ENCODE results near the gene SAMSN1. TPM values are rescaled to one million over a fixed set of nuclear protein-coding genes. Genes with fewer than 3 reads are reported as not detected.

SAMSN1 gene
- total RNA-seq, 1 donor from 2014 or later = 3.1 TPM

DNA sequence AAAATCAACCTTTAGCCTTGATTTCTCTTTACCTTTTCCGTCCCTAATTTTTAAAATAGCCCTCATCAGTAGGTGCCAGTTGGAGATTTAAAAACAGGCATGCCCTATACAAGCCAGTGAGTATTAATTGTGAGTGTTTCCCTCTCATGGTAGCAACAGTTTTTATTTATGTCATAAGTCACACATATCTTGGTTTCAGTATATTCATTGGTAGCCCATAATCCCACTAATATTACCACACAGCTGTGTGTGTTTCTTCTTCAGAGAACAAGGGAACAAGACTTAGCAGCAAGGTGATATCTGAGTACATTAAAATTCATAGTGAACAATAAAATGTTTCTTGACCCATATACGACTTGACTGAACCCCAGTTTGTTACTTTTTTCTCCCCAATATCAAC is 94.6 kb downstream of the SAMSN1 start:
- no peaks in the 10 kb centered on the region for H3K27me3 ChIP-seq (ENCODE audit: control insufficient read depth in 3 of 3, insufficient read depth in 3 of 3, low read length in 3 of 3)
- no peaks in the 10 kb centered on the region for H3K36me3 ChIP-seq (ENCODE audit: control insufficient read depth in 3 of 3, insufficient read depth in 3 of 3, low read length in 3 of 3)
- H3K9ac ChIP-seq (ENCODE audit: low read depth in 1 of 3, low read length in 3 of 3) = no peak overlapping the region
- H3K27ac ChIP-seq (ENCODE audit: low read depth, low read length) = no peak overlapping the region
- no peak overlapping the region for H3K4me3 ChIP-seq (ENCODE audit: low read length in 3 of 3)
- H3K4me1 ChIP-seq (ENCODE audit: control insufficient read depth in 3 of 3, insufficient read depth in 3 of 3, low read length in 3 of 3) = no peaks in the 10 kb centered on the region
- H3K9me3 ChIP-seq (ENCODE audit: control insufficient read depth in 3 of 3, low read length in 3 of 3) = no peaks in the 10 kb centered on the region

DNA sequence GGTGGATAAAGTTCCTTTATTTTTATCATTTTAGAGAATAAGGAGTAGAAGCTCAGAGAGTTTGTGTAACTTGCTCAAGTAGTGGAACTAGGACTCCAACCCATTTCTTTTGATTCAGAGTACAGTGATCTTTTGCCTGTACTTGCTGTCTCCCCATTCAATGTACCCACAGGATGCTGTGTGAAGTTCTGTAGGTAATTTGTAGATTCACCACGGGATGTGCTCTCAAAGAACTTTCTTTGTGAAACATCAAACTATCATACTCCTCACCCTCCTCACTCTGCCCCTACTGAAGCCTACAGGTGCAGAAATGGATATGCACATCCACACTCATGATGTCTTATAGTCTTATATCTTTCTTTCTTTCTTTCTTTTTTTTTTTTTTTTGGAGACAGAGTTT is 97.3 kb downstream of the SAMSN1 start:
- Histone ChIP-seq H3K4me3 (ENCODE audit: low read length in 3 of 3) (no peak overlapping the region), H3K36me3 (ENCODE audit: control insufficient read depth in 3 of 3, insufficient read depth in 3 of 3, low read length in 3 of 3) (no peaks in the 10 kb centered on the region), H3K27me3 (ENCODE audit: control insufficient read depth in 3 of 3, insufficient read depth in 3 of 3, low read length in 3 of 3) (no peaks in the 10 kb centered on the region), H3K27ac (ENCODE audit: low read depth, low read length) (no peak overlapping the region), H3K9ac (ENCODE audit: low read depth in 1 of 3, low read length in 3 of 3) (no peak overlapping the region), H3K9me3 (ENCODE audit: control insufficient read depth in 3 of 3, low read length in 3 of 3) (no peaks in the 10 kb centered on the region), H3K4me1 (ENCODE audit: control insufficient read depth in 3 of 3, insufficient read depth in 3 of 3, low read length in 3 of 3) (no peaks in the 10 kb centered on the region)

DNA sequence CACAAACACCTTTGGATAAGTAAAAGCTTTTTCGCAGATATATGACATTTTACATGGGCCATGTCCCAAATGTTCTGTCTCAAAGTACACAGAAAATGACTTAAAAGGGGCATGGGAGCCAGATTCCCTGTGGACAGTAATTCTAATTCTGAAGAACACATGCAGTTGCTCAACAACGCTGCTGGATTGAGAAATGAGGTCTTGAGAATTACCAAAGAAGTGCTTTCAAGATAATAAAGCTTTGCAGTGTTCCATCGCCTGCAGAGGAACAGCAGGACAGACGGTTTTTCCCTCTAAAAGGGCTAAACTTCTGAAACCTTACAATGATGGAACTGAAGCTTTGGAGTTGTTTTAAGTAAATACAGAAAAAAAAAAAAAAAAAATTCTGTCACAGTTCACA is 107.9 kb downstream of the SAMSN1 start:
- Histone ChIP-seq H3K36me3 (ENCODE audit: control insufficient read depth in 3 of 3, insufficient read depth in 3 of 3, low read length in 3 of 3) (no peaks in the 10 kb centered on the region), H3K9me3 (ENCODE audit: control insufficient read depth in 3 of 3, low read length in 3 of 3) (no peaks in the 10 kb centered on the region), H3K9ac (ENCODE audit: low read depth in 1 of 3, low read length in 3 of 3) (no peak overlapping the region), H3K27me3 (ENCODE audit: control insufficient read depth in 3 of 3, insufficient read depth in 3 of 3, low read length in 3 of 3) (no peaks in the 10 kb centered on the region), H3K4me3 (ENCODE audit: low read length in 3 of 3) (no peak overlapping the region), H3K4me1 (ENCODE audit: control insufficient read depth in 3 of 3, insufficient read depth in 3 of 3, low read length in 3 of 3) (no peaks in the 10 kb centered on the region), H3K27ac (ENCODE audit: low read depth, low read length) (no peak overlapping the region)

DNA sequence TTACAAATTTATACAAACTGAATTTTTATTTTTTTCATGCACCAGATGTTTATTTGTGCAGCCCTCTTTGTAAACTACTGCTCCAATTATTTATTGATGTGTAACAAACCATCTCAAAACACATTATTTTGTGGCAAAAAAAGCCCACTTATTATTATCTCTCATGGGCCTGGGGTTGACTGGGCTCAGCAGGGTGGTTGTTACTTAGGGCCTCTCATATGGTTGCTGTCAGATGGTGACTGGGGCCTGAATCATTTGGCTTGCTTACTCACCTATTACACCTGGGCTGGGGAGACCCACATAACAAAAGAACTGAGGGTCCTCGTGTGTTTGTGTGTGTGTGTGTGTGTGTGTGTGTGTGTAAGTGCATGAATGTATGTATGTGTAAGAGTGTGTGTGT is 110.7 kb downstream of the SAMSN1 start:
- no peaks in the 10 kb centered on the region for H3K36me3 ChIP-seq (ENCODE audit: control insufficient read depth in 3 of 3, insufficient read depth in 3 of 3, low read length in 3 of 3)
- no peak overlapping the region for H3K4me3 ChIP-seq (ENCODE audit: low read length in 3 of 3)
- H3K4me1 ChIP-seq (ENCODE audit: control insufficient read depth in 3 of 3, insufficient read depth in 3 of 3, low read length in 3 of 3) = no peaks in the 10 kb centered on the region
- no peaks in the 10 kb centered on the region for H3K27me3 ChIP-seq (ENCODE audit: control insufficient read depth in 3 of 3, insufficient read depth in 3 of 3, low read length in 3 of 3)
- H3K9me3 ChIP-seq (ENCODE audit: control insufficient read depth in 3 of 3, low read length in 3 of 3) = no peaks in the 10 kb centered on the region
- no peak overlapping the region for H3K9ac ChIP-seq (ENCODE audit: low read depth in 1 of 3, low read length in 3 of 3)
- no peak overlapping the region for H3K27ac ChIP-seq (ENCODE audit: low read depth, low read length)

Other genes with a start within 250 kb of the SAMSN1 start
- gene HSPA13, start 163.2 kb downstream of the SAMSN1 start, total RNA-seq = 26.6 TPM